SK-N-SH (cell line): ENCODE results near the gene CDH23. TPM values are rescaled to one million over a fixed set of nuclear protein-coding genes. Genes with fewer than 3 reads are reported as not detected.

ENCODE experiments used
- CTCF ChIA-PET: fragments of 300-600, 350-600 bp; formaldehyde crosslinking; extraction: SDS; loops from one replicate; lab custom pipeline; 2021; lab: Yijun Ruan, JAX
- POLR2A ChIA-PET: fragments of 350-600 bp; sonication (Branson Sonifier 250); formaldehyde crosslinking; extraction: SDS; loops from one replicate; lab custom pipeline; 2020; ENCODE audit warnings: antibody characterized with exemption, inconsistent platforms; lab: Yijun Ruan, JAX
- DNase-seq: peaks from one replicate; pipeline ENCODE4 v3.0.0; 2012
- H2AFZ ChIP-seq: fragments of 200-600 bp; sonication (generic); 2 replicates; pipeline ENCODE4 v1.8.1; 2016; ENCODE audit warnings: antibody characterized with exemption, mild to moderate bottlenecking, low read depth
- H3F3A ChIP-seq: fragments of 200-600 bp; sonication (generic); replicated peaks from 2 replicates; pipeline ENCODE3; 2016; ENCODE audit warnings: antibody characterized with exemption, mild to moderate bottlenecking; ENCODE audit not compliant: insufficient read depth
- H3K27ac ChIP-seq, 2 experiments: fragments of 200-500 bp in 1 of 2; fragments of 200-600 bp in 1 of 2; sonication (Bioruptor generic) in 1 of 2; sonication (generic), shearing (Covaris generic) in 1 of 2; 2 replicates each; pipeline versions ENCODE4 v1.5.1 to v1.6.1; 2014 to 2016; ENCODE audit warnings: low read depth in 2 of 2, inconsistent platforms in 1 of 2, low read length in 1 of 2, mild to moderate bottlenecking in 1 of 2, mixed read lengths in 1 of 2
- H3K27me3 ChIP-seq: fragments of 200-600 bp; sonication (generic), shearing (Covaris generic); 2 replicates; pipeline ENCODE4 v1.6.1; 2016; ENCODE audit warnings: mixed run types; ENCODE audit not compliant: insufficient read depth
- H3K36me3 ChIP-seq, 2 experiments: fragments of 200-500 bp in 1 of 2; fragments of 200-600 bp in 1 of 2; sonication (Bioruptor generic) in 1 of 2; sonication (generic) in 1 of 2; replicated peaks in 1 of 2; 2 replicates each; pipeline versions ENCODE3 to v1.5.1; 2014 to 2016; ENCODE audit warnings: low read length in 1 of 2, mild to moderate bottlenecking in 1 of 2; ENCODE audit not compliant: insufficient read depth in 2 of 2, control insufficient read depth in 1 of 2
- H3K4me1 ChIP-seq, 2 experiments: fragments of 200-500 bp in 1 of 2; fragments of 200-600 bp in 1 of 2; sonication (Bioruptor generic) in 1 of 2; sonication (generic), shearing (Covaris generic) in 1 of 2; 2 replicates each; pipeline versions ENCODE4 v1.5.1 to v1.6.1; 2014 to 2016; ENCODE audit warnings: low read depth in 1 of 2, low read length in 1 of 2, mixed run types in 1 of 2; ENCODE audit not compliant: insufficient read depth in 2 of 2, control insufficient read depth in 1 of 2
- H3K4me2 ChIP-seq: fragments of 200-600 bp; sonication (generic), shearing (Covaris generic); 2 replicates; pipeline ENCODE4 v1.6.1; 2017; ENCODE audit warnings: mixed run types
- H3K4me3 ChIP-seq, 2 experiments: fragments of 200-500 bp in 1 of 2; fragments of 200-600 bp in 1 of 2; sonication (Bioruptor generic) in 1 of 2; sonication (generic), shearing (Covaris generic) in 1 of 2; 2 replicates each; pipeline versions ENCODE4 v1.5.1 to v1.8.1; 2014 to 2016; ENCODE audit warnings: low read depth in 2 of 2, inconsistent platforms in 1 of 2, low read length in 1 of 2, mild to moderate bottlenecking in 1 of 2, mixed read lengths in 1 of 2, moderate library complexity in 1 of 2
- H3K79me2 ChIP-seq: fragments of 200-600 bp; sonication (generic); 2 replicates; pipeline ENCODE4 v1.8.1; 2017; ENCODE audit warnings: mild to moderate bottlenecking; ENCODE audit not compliant: insufficient read depth
- H3K9ac ChIP-seq: fragments of 200-600 bp; sonication (generic); 2 replicates; pipeline ENCODE4 v1.6.1; 2017; ENCODE audit warnings: mixed run types
- H3K9me2 ChIP-seq: fragments of 200-600 bp; sonication (generic); 2 replicates; pipeline ENCODE4 v1.6.1; 2017; ENCODE audit warnings: mixed run types
- H3K9me3 ChIP-seq: fragments of 200-600 bp; sonication (generic); 2 replicates; pipeline ENCODE4 v1.6.1; 2017; ENCODE audit warnings: mixed run types, mild to moderate bottlenecking, moderate library complexity
- H4K20me1 ChIP-seq: fragments of 200-600 bp; sonication (generic); 2 replicates; pipeline ENCODE4 v1.6.1; 2017; ENCODE audit warnings: mild to moderate bottlenecking, mixed run types; ENCODE audit not compliant: insufficient read depth
- CHD2 ChIP-seq: fragments of 150-350 bp; IDR thresholded peaks from 2 replicates; pipeline ENCODE4 v1.6.1; 2018; ENCODE audit warnings: low read length; ENCODE audit not compliant: partially characterized antibody
- EP300 ChIP-seq, 2 experiments: IDR thresholded peaks; 2 replicates each; pipeline versions ENCODE4 v1.4.0 to v1.6.1; 2012; ENCODE audit warnings: borderline replicate concordance in 1 of 2, low read depth in 1 of 2, low read length in 1 of 2
- FOSL2 ChIP-seq: IDR thresholded peaks from 2 replicates; pipeline ENCODE4 v1.4.0; 2012; ENCODE audit warnings: low read depth, mild to moderate bottlenecking, moderate library complexity, borderline replicate concordance
- FOXJ3 ChIP-seq: sonication (generic); formaldehyde crosslinking; IDR thresholded peaks from 2 replicates; pipeline ENCODE4 v1.5.1; 2020; ENCODE audit warnings: mild to moderate bottlenecking, missing genetic modification reagents
- FOXM1 ChIP-seq: IDR thresholded peaks from 2 replicates; pipeline ENCODE4 v1.4.0; 2012; ENCODE audit warnings: low read depth, mild to moderate bottlenecking
- JUND ChIP-seq: IDR thresholded peaks from 2 replicates; pipeline ENCODE4 v1.4.0; 2012
- MEF2A ChIP-seq: IDR thresholded peaks from 2 replicates; pipeline ENCODE4 v1.4.0; 2012; ENCODE audit warnings: low read depth, borderline replicate concordance
- NFIC ChIP-seq: IDR thresholded peaks from 2 replicates; pipeline ENCODE4 v1.4.0; 2012; ENCODE audit warnings: borderline replicate concordance
- PBX3 ChIP-seq: IDR thresholded peaks from 2 replicates; pipeline ENCODE4; 2012
- REST ChIP-seq: IDR thresholded peaks from 2 replicates; pipeline ENCODE4 v1.6.1; 2012; ENCODE audit warnings: mild to moderate bottlenecking, low read depth, low read length, moderate library complexity
- RFX5 ChIP-seq: IDR thresholded peaks from 2 replicates; pipeline ENCODE4 v1.6.1; 2012; ENCODE audit warnings: mild to moderate bottlenecking, improper control_type of control experiment, low read length
- SIN3A ChIP-seq: IDR thresholded peaks from 2 replicates; pipeline ENCODE4 v1.6.1; 2012; ENCODE audit warnings: low read depth, mild to moderate bottlenecking, low read length, moderate library complexity, borderline replicate concordance
- SMC3 ChIP-seq: IDR thresholded peaks from 2 replicates; pipeline ENCODE4 v1.6.1; 2012; ENCODE audit warnings: low read depth, low read length, improper control_type of control experiment
- TAF1 ChIP-seq: IDR thresholded peaks from 2 replicates; pipeline ENCODE4 v1.6.1; 2012; ENCODE audit warnings: low read depth, mild to moderate bottlenecking, low read length, moderate library complexity, borderline replicate concordance
- TEAD4 ChIP-seq: IDR thresholded peaks from 2 replicates; pipeline ENCODE4 v1.4.0; 2012; ENCODE audit warnings: mild to moderate bottlenecking, borderline replicate concordance; ENCODE audit not compliant: insufficient read depth
- WGBS: methylation state at CpG from one replicate; pipeline ENCODE4 v1.1.6; 2017; ENCODE audit warnings: low lambda C conversion rate; 5-methylcytosine and 5-hydroxymethylcytosine counted together
- polyA plus RNA-seq, 3 experiments: library from polyadenylated mRNA; depleted of rRNA; stranded (reverse); fragments of >200 nt; gene quantifications; 2 replicates each; pipeline ENCODE4 v1.2.3, GENCODE V29; 2012

Gene CDH23
- polyA plus RNA-seq, 1 of the 3 experiments (the other 2 are of a cell fraction): 0.03 TPM

GRCh38 chr10:71513936-71514335 lies 117.2 kb downstream of the CDH23 start:
- H3K9me2 ChIP-seq: no peaks in the 10 kb centered on the region
- H3K36me3 ChIP-seq: no peaks in the 10 kb centered on the region
- H4K20me1 ChIP-seq: no peaks in the 10 kb centered on the region
- H3F3A ChIP-seq: no peaks in the 10 kb centered on the region
- TF ChIP-seq CHD2 (no peak), TAF1 (no peak), SIN3A (no peak), FOXJ3 (CRISPR knock-in tag) (no peak), FOXM1 (no peak), MEF2A (no peak), REST (no peak), EP300 (IDR thresholded peaks at IDR 0.05; ENCODE audit: borderline replicate concordance in 1 of 2, low read depth in 1 of 2, low read length in 1 of 2) (no peak), NFIC (no peak), JUND (no peak), PBX3 (no peak), RFX5 (no peak), TEAD4 (no peak), SMC3 (no peak), FOSL2 (no peak)
- no peaks in the 10 kb centered on the region for H3K9me3 ChIP-seq
- peaks cover 0 to 59% of the 10 kb centered on the region in 2 experiments; a peak in 1 of 4 replicates for H3K4me1 ChIP-seq
- no peak for DNase-seq
- H3K9ac ChIP-seq: no peak overlapping the region
- no peak overlapping the region for H2AFZ ChIP-seq
- POLR2A ChIA-PET: no interaction called here
- H3K4me3 ChIP-seq: no peak overlapping the region
- CTCF ChIA-PET: interaction anchor here (0.8 to 1.8 kb wide), 8 partner anchors 12 to 611 kb away, joined by 3 to 5 read pairs (median 4); partner anchors contain the start of genes CDH23 and SLC29A3
- no peak overlapping the region for H3K27ac ChIP-seq
- 63% methylated on average over 1 of the region's 1 CpG for WGBS
- no peak overlapping the region for H3K4me2 ChIP-seq
- H3K79me2 ChIP-seq: no peaks in the 10 kb centered on the region
- peaks cover 4% of the 10 kb centered on the region for H3K27me3 ChIP-seq
